IMR-90 (cell line): ENCODE measurements around the gene CACNA2D4. TPM values are rescaled to one million over a fixed set of nuclear protein-coding genes. Genes with fewer than 3 reads are reported as not detected.

Experiments used
- ATAC-seq: fragments of 200-7000 bp; cut with Tn5 transposase; 2 replicates; pipeline ENCODE4 v1.9.1; 2020; ENCODE audit warnings: low read depth, mild to moderate bottlenecking, moderate library complexity
- BruUV-seq: library from RNA; stranded (reverse); fragments of 400-500 nt; replicated peaks from 2 replicates; lab custom pipeline; 2021; lab: Mats Ljungman, UMichigan
- CTCF ChIA-PET: fragments of 300-600 bp; formaldehyde crosslinking; extraction: SDS; loops from one replicate; lab custom pipeline; 2021; ENCODE audit warnings: antibody characterized with exemption; lab: Yijun Ruan, JAX
- POLR2A ChIA-PET: fragments of 300-600 bp; sonication (Branson Sonifier 250); formaldehyde crosslinking; loops from one replicate; lab custom pipeline; 2022; ENCODE audit warnings: antibody characterized with exemption; ENCODE audit not compliant: unreplicated experiment; lab: Charles Lee
- DNase-seq: peaks from one replicate; pipeline ENCODE4 v3.0.0; 2013
- H2AFZ ChIP-seq: replicated peaks from 2 replicates; pipeline ENCODE3; 2013; ENCODE audit warnings: low read length, mild to moderate bottlenecking; ENCODE audit not compliant: poor library complexity
- H2AK5ac ChIP-seq: 2 replicates; pipeline ENCODE4 v1.6.1; 2013; ENCODE audit warnings: low read depth, low read length, inconsistent platforms
- H2AK9ac ChIP-seq: replicated peaks from 2 replicates; pipeline ENCODE3; 2013; ENCODE audit warnings: mild to moderate bottlenecking, low read depth, low read length, moderate library complexity; ENCODE audit not compliant: poor library complexity
- H2BK120ac ChIP-seq: 2 replicates; pipeline ENCODE4 v1.6.1; 2013; ENCODE audit warnings: low read depth, low read length, inconsistent platforms
- H2BK15ac ChIP-seq: 3 replicates; pipeline ENCODE4 v1.6.1; 2013; ENCODE audit warnings: low read depth, low read length, inconsistent platforms
- H2BK20ac ChIP-seq: 2 replicates; pipeline ENCODE4 v1.6.1; 2013; ENCODE audit warnings: low read depth, mild to moderate bottlenecking, inconsistent platforms, low read length, moderate library complexity
- H2BK5ac ChIP-seq: 2 replicates; pipeline ENCODE4 v1.6.1; 2013; ENCODE audit warnings: mild to moderate bottlenecking, low read depth, low read length, inconsistent platforms; ENCODE audit not compliant: poor library complexity, severe bottlenecking
- H3K14ac ChIP-seq: replicated peaks from 2 replicates; pipeline ENCODE4 v1.6.1; 2013; ENCODE audit warnings: low read depth, low read length, inconsistent platforms
- H3K18ac ChIP-seq: 2 replicates; pipeline ENCODE4 v1.6.1; 2013; ENCODE audit warnings: low read depth, low read length, control low read depth
- H3K23ac ChIP-seq: 2 replicates; pipeline ENCODE4 v1.6.1; 2013; ENCODE audit warnings: low read depth, low read length, inconsistent platforms
- H3K27ac ChIP-seq: 2 replicates; pipeline ENCODE4 v1.5.1; 2013; ENCODE audit warnings: mild to moderate bottlenecking, control low read depth, low read length; ENCODE audit not compliant: insufficient read depth
- H3K27me3 ChIP-seq: 2 replicates; pipeline ENCODE4 v1.6.1; 2013; ENCODE audit warnings: low read length; ENCODE audit not compliant: control insufficient read depth, insufficient read depth
- H3K36me3 ChIP-seq: 2 replicates; pipeline ENCODE4 v1.6.1; 2013; ENCODE audit warnings: low read length, mixed read lengths; ENCODE audit not compliant: control insufficient read depth, insufficient read depth
- H3K4ac ChIP-seq: 2 replicates; pipeline ENCODE4 v1.6.1; 2013; ENCODE audit warnings: low read depth, low read length, inconsistent platforms
- H3K4me1 ChIP-seq: 2 replicates; pipeline ENCODE4 v1.6.1; 2013; ENCODE audit warnings: low read length, mixed read lengths; ENCODE audit not compliant: control insufficient read depth, insufficient read depth
- H3K4me2 ChIP-seq: 2 replicates; pipeline ENCODE4 v1.6.1; 2013; ENCODE audit warnings: low read depth, mild to moderate bottlenecking, control low read depth, low read length, moderate library complexity
- H3K4me3 ChIP-seq: 2 replicates; pipeline ENCODE4 v1.5.1; 2013; ENCODE audit warnings: low read depth, mild to moderate bottlenecking, control low read depth, low read length, moderate library complexity; ENCODE audit not compliant: insufficient read depth
- H3K56ac ChIP-seq: 2 replicates; pipeline ENCODE4 v1.6.1; 2013; ENCODE audit warnings: low read length, inconsistent platforms; ENCODE audit not compliant: insufficient read depth; ENCODE audit errors: extremely low read depth
- H3K79me1 ChIP-seq, 2 experiments: 2 replicates each; pipeline ENCODE4 v1.6.1; 2013; ENCODE audit warnings: low read length in 2 of 2, inconsistent platforms in 1 of 2, low read depth in 1 of 2
- H3K9ac ChIP-seq: 2 replicates; pipeline ENCODE4 v1.6.1; 2013; ENCODE audit warnings: low read depth, low read length, control low read depth
- H3K9me1 ChIP-seq: 2 replicates; pipeline ENCODE4 v1.6.1; 2013; ENCODE audit warnings: low read length, inconsistent platforms; ENCODE audit not compliant: insufficient read depth
- H3K9me3 ChIP-seq: 2 replicates; pipeline ENCODE4 v1.6.1; 2013; ENCODE audit warnings: low read length; ENCODE audit not compliant: control insufficient read depth, insufficient read depth
- H4K20me1 ChIP-seq: 2 replicates; pipeline ENCODE4 v1.6.1; 2013; ENCODE audit warnings: low read length, inconsistent platforms; ENCODE audit not compliant: insufficient read depth
- H4K5ac ChIP-seq: 2 replicates; pipeline ENCODE4 v1.6.1; 2013; ENCODE audit warnings: mild to moderate bottlenecking, low read depth, low read length, control low read depth
- H4K8ac ChIP-seq, 2 experiments: 2 replicates each; pipeline ENCODE4 v1.6.1; 2013; ENCODE audit warnings: low read depth in 2 of 2, low read length in 2 of 2, control low read depth in 1 of 2, inconsistent platforms in 1 of 2
- H4K91ac ChIP-seq: 2 replicates; pipeline ENCODE4 v1.6.1; 2013; ENCODE audit warnings: low read depth, low read length, inconsistent platforms; ENCODE audit not compliant: insufficient read depth
- BHLHE40 ChIP-seq: fragments of 150-350 bp; IDR thresholded peaks from 2 replicates; pipeline ENCODE4 v1.6.1; 2016; ENCODE audit warnings: mild to moderate bottlenecking, low read depth, low read length
- CEBPB ChIP-seq: IDR thresholded peaks from 2 replicates; pipeline ENCODE4 v1.6.1; 2012; ENCODE audit warnings: low read depth, low read length, improper control_type of control experiment
- CHD1 ChIP-seq: IDR thresholded peaks from 2 replicates; pipeline ENCODE4 v1.6.1; 2012; ENCODE audit warnings: low read depth, low read length, improper control_type of control experiment
- CTCF ChIP-seq: conservative IDR thresholded peaks from 2 replicates; pipeline ENCODE4 v1.5.1; 2012; ENCODE audit warnings: mild to moderate bottlenecking, low read depth, low read length, improper control_type of control experiment
- ELK1 ChIP-seq: fragments of 150-350 bp; IDR thresholded peaks from 2 replicates; pipeline ENCODE4 v1.6.1; 2016; ENCODE audit warnings: low read depth, mild to moderate bottlenecking, low read length, moderate library complexity, borderline replicate concordance
- FOS ChIP-seq: fragments of 150-350 bp; IDR thresholded peaks from 2 replicates; pipeline ENCODE4 v1.6.1; 2016; ENCODE audit warnings: low read depth, low read length
- MAFK ChIP-seq: IDR thresholded peaks from 2 replicates; pipeline ENCODE4 v1.6.1; 2012; ENCODE audit warnings: low read depth, low read length, improper control_type of control experiment
- MAZ ChIP-seq: IDR thresholded peaks from 2 replicates; pipeline ENCODE4 v1.6.1; 2012; ENCODE audit warnings: low read depth, mild to moderate bottlenecking, low read length, improper control_type of control experiment, moderate library complexity, borderline replicate concordance
- MXI1 ChIP-seq: IDR thresholded peaks from 2 replicates; pipeline ENCODE4 v1.6.1; 2012; ENCODE audit warnings: low read depth, mild to moderate bottlenecking, low read length, moderate library complexity, borderline replicate concordance
- NFE2L2 ChIP-seq: fragments of 150-350 bp; IDR thresholded peaks from 2 replicates; pipeline ENCODE4 v1.6.1; 2016; ENCODE audit warnings: low read depth, mild to moderate bottlenecking, low read length
- POLR2A ChIP-seq: IDR thresholded peaks from 2 replicates; pipeline ENCODE4 v1.6.1; 2012; ENCODE audit warnings: mild to moderate bottlenecking, low read depth, low read length
- RAD21 ChIP-seq: IDR thresholded peaks from 2 replicates; pipeline ENCODE4 v1.6.1; 2012; ENCODE audit warnings: low read length, improper control_type of control experiment
- RCOR1 ChIP-seq: IDR thresholded peaks from 2 replicates; pipeline ENCODE4 v1.6.1; 2012; ENCODE audit warnings: mild to moderate bottlenecking, low read length, improper control_type of control experiment; ENCODE audit not compliant: insufficient replicate concordance
- RFX5 ChIP-seq: IDR thresholded peaks from 2 replicates; pipeline ENCODE4 v1.8.0; 2012; ENCODE audit warnings: low read depth, mild to moderate bottlenecking, low read length, moderate library complexity
- SMC3 ChIP-seq: fragments of 150-350 bp; IDR thresholded peaks from 2 replicates; pipeline ENCODE4 v1.6.1; 2016; ENCODE audit warnings: low read depth, mild to moderate bottlenecking, antibody characterized with exemption, low read length, moderate library complexity
- USF2 ChIP-seq: fragments of 150-350 bp; IDR thresholded peaks from 2 replicates; pipeline ENCODE4 v1.6.1; 2017; ENCODE audit warnings: mild to moderate bottlenecking, antibody characterized with exemption, low read length, low read depth
- WGBS, 2 experiments: methylation state at CpG; one replicate each; pipeline versions ENCODE4 v1.1.5 to v1.1.7; 2013; ENCODE audit warnings: missing lambda C conversion rate in 2 of 2; ENCODE audit not compliant: insufficient read length in 1 of 2; ENCODE audit errors: extremely low coverage in 2 of 2; 5-methylcytosine and 5-hydroxymethylcytosine counted together
- dilution Hi-C: fragments of 300-500 bp; cut with HindIII; formaldehyde crosslinking; loops from one replicate; pipeline ENCODE4 v1.14.3; 2018; ENCODE audit warnings: low sequenced_read_pairs; ENCODE audit not compliant: unreplicated experiment
- in situ Hi-C: fragments of 300-500 bp; cut with MboI; formaldehyde crosslinking; loops from 3 replicates; pipeline ENCODE4 v1.14.3; 2019; ENCODE audit warnings: low sequenced_read_pairs, inconsistent platforms, mixed read lengths
- intact Hi-C: fragments of 100-400 bp; cut with micrococcal nuclease; formaldehyde crosslinking; loops from 2 replicates; pipeline ENCODE4 v1.10.0; 2022
- polyA plus RNA-seq, 3 experiments: library from polyadenylated mRNA; depleted of rRNA; stranded (reverse); fragments of >200 nt; gene quantifications; 2 replicates each; pipeline ENCODE4 v1.2.3, GENCODE V29; 2012; ENCODE audit warnings: low replicate concordance in 1 of 3
- total RNA-seq: library from RNA; depleted of rRNA; stranded (reverse); fragments of >200 nt; gene quantifications from 2 replicates; pipeline ENCODE4 v1.2.3, GENCODE V29; 2012

The CACNA2D4 gene
- total and polyA plus RNA-seq, 2 of the 4 experiments (the other 2 are of a cell fraction), result 0.18 to 0.22 TPM

- Histone ChIP-seq H2BK120ac (no peak overlapping the region), H3K36me3 (no peaks in the 10 kb centered on the region), H3K27me3 (peaks cover 27% of the 10 kb centered on the region), H4K5ac (no peak overlapping the region), H2BK20ac (no peak overlapping the region), H3K14ac (no peak overlapping the region), H4K8ac (no peak overlapping the region; a peak in 1 of 4 replicates), H3K27ac (no peak overlapping the region), H3K4ac (no peak overlapping the region), H3K9me1 (peaks cover 7% of the 10 kb centered on the region), H3K4me2 (no peak overlapping the region), H3K23ac (no peak overlapping the region), H2BK5ac (no peak overlapping the region), H4K91ac (no peak overlapping the region), H2BK15ac (no peak overlapping the region), H2AK9ac (no peak overlapping the region), H2AFZ (no peak overlapping the region), H3K79me1 (no peaks in the 10 kb centered on the region), H3K56ac (no peak overlapping the region), H4K20me1 (no peaks in the 10 kb centered on the region), H3K9me3 (no peaks in the 10 kb centered on the region), H3K4me3 (no peak overlapping the region), H3K18ac (no peak overlapping the region), H3K4me1 (no peaks in the 10 kb centered on the region; the same call in 1 of the 2 replicates), H2AK5ac (no peak overlapping the region), H3K9ac (no peak overlapping the region)
- intact Hi-C loops, result no loop called here
- 88% methylated on average over 1 of the region's 6 CpGs; no CpG with 5 or more reads in 1 of the 2 experiments for WGBS, 2 experiments
- TF ChIP-seq MAZ (no peak), USF2 (no peak), RCOR1 (no peak), CEBPB (no peak), POLR2A (no peak), MXI1 (no peak), BHLHE40 (no peak), RFX5 (no peak), CTCF (no peak), MAFK (no peak), FOS (no peak), ELK1 (no peak), SMC3 (no peak), NFE2L2 (no peak), CHD1 (no peak), RAD21 (no peak)
- no TSS peak for BruUV-seq
- DNase-seq, result no peak
- ChIA-PET CTCF (no interaction called here), POLR2A (no interaction called here)
- in situ Hi-C loops, result loop anchor here (25.0 kb wide), 1 partner anchor 475 kb away; no protein-coding TSS in a partner anchor
- no peak for ATAC-seq
- dilution Hi-C loops, result no loop called here
These were observed 106.5 kb downstream of the CACNA2D4 start for GRCh38 chr12:1811948-1812291.
